Measurements from ENCODE around the gene CIDEA.

CIDEA gene

DNA sequence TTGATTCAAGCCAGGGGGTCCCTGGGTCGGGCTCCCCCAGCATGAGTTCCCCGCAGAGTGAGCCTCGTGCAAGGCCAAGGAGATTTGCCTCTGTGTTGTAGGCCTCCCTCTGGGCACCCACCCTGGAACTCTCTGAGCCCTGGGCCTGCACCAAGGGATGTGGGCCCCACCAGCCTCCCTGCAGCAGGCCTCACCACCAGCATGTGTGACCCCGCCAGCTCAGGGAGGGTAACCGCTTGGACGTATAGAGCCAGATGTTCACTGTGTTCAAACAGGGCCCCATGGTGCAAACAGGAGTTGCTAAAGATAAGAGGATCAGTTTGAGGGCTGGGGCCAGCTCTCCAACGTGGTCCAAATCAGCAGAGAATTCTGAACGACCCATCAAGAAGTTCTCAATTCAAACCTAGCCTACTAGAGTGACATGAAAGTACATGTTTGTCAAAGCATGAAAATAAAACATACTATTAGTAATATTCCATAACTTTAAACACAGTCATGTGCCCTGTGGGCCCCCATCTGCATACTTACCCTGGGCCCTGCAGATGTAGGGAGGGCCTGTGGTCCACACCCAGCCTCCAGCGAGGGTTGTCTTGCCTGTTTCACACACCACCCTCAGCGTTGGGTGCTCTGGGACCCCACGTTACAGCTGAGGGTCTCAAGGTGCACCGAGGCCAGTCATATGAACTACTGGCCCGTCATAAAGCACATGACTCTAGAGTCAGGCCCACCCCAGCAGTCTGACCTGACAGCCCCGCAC lies 48.4 kb downstream of the CIDEA start:
- no peak for DNase-seq

DNA sequence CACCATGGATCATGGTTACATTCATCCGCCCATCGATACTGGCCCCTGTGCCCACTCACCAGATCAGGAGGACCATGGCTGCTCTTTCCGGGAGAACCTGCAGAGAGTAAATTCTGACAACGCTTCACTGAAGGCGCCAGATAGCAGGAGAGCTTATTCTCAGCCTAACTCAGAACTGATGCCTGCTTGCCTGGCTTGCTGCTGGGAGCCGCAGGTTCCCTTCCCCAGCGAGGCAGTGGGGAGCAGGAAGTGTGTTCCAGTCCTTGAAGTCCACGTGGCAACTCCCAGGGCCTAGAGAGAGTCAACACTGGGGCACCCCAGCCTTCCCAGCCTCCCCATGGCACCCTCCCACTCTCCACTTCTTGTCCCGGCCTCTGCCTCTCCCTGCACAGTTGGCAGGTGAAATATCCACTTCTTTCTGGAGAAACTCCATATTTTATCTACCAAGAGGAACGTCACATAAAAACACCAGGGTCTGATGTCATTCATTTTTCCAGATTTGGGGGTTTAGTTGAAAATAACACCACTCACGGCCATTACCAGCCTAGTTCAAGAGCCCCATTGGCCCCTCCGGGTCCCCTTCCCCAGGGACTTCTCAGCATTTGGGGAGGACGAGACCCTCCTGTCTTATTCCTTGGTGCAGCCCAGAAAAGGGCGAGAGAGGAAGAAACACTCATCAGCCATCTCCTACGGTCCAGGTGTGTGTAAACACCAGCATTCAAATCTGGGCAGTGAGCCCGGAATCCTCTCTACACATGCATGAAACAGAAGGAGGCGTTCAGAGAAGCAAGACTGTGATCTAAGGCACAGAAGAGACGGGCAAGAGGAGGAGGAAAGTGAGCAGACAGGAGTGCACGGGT lies 50.4 kb downstream of the CIDEA start:
- no peak for DNase-seq

DNA sequence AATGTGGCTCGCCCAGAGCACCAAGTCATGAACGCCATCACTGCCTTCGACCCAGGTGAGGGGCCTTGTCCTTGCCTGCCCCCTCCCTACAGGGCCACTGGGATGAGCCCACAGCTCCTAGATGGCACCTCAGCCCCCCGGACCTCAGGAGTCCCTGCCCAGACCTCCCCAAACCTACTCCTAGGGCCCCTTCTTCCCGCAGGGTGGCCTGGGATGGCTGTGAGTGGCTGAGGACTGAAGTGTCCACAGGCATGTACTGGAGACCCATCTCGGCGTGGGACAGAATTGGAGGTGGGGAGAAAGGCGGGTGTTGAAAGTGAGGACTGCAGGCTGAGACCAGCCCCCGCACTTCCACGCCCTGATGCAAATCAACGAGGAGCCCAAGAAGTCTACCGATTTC lies 51.0 kb downstream of the CIDEA start:
- DNase-seq = no peak

DNA sequence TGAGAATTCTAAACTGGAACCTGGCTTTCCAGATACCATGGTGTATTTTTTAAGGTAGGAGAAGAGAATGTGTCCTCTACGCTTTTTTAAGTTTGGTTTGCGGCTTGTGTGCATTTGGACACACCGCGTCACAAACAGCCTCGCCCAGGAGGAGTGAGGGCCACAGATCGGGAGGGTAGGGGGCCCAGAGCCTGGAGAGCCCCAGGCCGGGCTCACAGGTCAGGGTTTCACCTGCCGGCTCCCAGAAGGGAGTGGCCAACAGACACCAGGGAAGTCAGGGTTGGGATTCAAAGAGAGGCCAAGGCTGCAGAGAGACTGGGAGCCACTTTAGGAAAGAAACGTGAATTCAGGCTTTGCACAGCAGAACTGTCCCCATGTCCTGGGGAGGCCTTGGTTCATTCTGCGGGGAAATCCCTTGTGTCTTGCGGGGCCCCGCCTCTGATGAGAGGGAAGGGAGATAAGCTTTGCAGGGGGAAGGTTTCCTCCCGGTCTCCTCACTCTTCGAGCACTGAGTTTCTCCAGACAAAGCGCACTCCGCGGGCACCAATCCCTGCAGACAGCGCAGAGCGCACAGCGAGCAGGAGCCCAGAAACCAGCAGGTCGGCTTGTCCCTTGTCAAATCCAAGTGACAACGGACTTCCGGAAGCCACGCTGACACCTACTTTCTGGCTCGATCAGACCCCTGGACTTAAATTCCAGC lies 51.9 kb downstream of the CIDEA start:
- no peak for DNase-seq

DNA sequence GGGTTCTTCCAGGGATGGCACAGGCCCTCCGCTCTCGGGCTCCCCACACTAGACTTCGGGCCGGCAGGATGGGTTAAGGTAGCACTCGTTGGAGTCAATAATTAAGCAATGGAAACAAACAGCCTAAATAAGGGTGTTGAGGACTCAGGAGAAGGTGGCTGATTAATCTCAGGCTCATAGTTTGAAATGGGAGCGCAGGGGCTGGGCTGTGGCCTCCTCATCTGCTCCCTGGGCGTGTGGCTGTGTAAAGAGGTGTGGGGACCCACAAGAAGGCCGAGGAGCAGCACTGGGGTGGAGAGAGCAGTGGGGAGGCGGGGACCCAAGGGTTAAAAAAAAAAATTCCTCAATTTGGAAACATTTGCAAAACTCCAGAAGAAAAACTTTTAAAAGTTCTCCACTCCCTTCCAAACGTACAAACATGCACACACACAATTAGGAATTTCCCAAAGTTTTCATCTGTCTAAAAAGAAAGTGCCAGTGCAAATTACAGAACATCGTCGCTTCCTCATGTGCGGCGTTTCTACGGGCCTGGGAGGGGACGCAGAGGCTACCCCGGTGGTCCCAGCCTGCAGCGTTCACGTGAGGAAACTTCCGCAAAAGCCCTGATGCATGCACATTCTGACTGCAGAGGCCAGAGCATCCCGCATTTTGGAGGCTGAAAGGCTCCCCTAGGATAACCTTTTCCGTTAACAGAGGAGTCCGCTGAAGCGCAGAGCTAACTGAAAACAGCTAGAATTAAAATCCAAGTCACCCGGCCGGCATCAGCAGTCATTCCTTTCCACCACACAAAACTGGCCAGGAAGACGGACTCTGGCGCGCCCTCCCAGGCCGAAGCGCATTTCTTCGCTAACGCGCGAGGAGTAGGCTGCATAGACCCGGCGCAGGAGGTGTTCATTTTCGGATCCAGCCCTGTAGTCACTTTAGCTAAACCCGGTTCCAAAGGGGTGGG lies 52.9 kb downstream of the CIDEA start:
- no peak for DNase-seq

DNA sequence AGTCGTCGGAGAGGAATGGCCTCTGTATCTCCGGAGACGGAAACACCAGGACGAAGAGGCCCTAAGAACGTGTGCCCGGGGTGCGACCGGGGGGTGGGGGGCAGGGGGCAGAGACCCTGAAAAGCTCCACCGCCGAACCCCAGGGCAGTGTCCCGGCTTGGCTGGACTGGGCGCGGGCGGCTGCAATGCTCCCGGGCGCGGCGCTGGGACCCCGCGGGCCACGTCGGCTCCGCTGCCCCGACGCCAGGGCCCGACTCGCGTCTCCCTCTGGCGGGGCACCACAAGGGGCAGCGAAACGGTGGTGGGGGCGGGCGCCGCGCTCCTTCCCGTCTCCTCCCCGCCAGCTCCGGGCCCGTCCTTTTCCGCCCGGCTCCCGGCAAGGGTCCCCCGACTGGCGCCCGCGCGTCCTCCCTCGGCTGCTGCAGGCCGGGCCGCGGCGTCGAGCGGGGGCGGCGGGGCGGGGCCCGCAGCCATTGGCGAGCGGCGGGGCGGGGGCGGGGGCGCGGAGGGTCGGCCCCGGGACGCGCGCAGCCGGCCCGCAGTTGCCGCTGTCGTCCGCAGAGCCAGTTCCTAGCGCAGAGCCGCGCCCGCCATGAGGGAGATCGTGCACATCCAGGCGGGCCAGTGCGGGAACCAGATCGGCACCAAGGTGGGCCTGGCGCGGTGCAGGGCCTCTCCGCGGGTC lies 53.7 kb downstream of the CIDEA start, which contains the start of gene TUBB6:
TSS of gene TUBB6 (plus strand) at position 541 of the 685 bp plus-strand sequence. CDS start at position 593, 52 bp downstream.
- DNase-seq = no peak

DNA sequence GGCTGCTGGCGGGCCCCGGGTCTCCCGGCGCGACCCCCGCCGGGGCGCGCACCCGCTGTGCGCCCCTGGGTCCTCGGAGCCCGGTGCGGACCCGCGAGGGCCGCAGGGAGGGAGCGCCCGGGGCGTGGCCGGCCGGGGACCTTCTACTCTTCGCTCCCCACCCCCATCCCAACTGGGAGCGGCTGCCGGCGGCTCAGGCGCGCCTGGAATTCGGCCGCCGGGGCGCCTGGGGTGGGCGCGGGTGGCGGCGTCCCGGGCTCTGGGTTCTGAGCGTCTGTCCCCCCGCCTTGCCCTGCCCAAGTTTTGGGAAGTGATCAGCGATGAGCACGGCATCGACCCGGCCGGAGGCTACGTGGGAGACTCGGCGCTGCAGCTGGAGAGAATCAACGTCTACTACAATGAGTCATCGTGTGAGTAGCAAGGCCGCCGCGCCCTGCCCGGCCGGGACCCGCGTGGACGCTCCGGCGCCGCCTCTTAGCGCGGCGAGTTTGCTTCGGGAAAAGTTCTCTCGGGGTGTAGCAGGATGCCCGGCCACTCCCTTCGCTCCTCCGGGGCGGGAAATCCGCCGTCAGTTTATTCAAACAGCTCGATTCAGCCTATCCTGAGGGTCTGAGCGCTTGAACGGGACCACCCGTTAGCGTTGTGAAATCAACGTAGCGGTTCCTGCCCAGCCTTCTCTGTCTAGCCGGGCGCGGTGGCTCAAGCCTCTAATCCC lies 54.4 kb downstream of the CIDEA start:
- DNase-seq = peak; percentile 6

DNA sequence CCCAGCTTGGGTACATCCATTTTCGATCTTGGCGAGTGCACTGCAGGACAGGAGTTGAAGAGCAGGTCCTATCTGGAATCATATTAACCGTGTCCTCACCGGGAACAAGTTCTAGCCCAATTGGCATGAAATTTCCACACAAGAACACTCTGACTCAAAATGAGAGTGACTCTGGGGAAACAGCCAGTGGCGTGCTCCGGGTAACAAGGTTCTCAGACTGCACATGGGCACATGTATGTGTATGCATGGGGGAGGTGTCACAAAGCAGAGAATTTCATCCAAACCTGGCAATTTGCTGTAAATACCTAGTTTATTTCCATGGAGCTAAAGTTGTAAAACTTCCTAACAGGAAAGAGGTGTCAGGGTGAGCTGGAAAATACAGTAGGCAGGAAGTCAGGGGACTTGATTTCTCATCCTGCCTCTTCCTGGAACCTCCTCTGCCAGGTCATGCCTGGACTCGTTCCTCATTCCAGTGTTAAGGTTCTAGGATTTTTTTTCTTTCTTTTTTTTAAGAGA lies 55.6 kb downstream of the CIDEA start:
- no peak for DNase-seq

DNA sequence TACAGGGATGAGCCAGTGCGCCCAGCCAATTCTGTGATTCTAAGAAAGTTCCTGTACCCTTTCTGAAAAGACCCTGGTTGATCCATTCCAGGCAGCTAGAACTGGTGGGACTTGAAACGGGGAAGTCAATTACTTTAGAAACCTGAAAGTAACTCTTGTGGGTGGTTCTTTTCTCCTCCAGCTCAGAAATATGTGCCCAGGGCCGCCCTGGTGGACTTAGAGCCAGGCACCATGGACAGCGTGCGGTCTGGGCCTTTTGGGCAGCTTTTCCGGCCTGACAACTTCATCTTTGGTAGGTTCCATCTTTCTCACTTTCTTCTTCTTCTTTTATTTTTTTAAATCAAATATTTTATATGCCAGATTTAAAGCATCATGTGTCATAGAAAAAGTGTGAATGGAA lies 56.6 kb downstream of the CIDEA start:
- DNase-seq = no peak

DNA sequence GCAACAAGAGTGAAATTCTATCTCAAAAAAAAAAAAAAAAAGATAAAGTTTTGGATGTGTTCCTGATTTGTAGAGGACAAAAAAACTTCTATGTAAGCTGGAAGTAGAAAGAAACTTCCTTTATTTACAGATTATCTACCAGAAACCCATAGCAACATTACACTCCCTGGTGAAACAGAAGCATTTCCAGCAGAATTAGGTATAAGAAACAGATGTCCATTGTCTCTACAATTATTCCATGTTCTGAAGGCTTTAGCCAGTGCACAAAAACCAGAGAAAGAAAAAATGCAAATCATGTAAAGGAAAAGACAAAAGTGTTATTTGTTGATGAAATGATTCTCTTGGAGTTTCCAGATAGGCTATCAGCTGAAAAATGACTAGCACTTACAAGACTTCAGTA lies 58.8 kb downstream of the CIDEA start:
- no peak for DNase-seq

DNA sequence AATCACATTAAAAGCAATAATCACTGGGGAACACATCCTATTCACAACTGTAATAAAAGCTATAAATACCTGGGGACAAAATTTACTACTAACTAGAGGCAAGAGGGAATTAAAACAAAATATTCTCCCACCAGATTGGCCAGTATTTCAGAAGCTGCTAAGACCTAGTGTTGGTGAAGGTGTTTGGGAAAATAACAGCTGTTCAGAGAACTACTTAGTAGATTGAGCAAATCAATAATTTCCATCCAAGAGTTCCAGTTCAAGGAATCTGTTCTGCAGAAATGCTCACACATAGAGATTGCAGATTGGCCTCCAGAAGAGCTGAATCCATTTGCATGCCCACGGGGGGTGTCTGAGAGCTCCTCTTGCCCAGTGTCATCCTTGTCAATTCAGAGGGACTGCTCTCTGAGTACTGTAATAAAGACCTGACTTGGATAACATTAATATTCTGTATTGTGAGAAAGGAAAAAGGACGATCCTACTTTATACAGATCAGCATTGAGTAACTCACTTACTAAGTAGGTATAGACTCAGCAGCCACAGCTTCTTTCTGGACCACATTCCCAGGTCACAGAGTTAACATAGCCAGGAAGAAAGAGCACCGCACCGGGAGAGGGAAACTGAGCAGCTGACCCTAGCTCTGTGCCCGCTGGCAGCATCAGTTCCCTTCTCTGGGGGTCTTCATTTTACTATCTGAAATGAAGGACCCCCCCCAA lies 59.5 kb downstream of the CIDEA start:
- DNase-seq = no peak

DNA sequence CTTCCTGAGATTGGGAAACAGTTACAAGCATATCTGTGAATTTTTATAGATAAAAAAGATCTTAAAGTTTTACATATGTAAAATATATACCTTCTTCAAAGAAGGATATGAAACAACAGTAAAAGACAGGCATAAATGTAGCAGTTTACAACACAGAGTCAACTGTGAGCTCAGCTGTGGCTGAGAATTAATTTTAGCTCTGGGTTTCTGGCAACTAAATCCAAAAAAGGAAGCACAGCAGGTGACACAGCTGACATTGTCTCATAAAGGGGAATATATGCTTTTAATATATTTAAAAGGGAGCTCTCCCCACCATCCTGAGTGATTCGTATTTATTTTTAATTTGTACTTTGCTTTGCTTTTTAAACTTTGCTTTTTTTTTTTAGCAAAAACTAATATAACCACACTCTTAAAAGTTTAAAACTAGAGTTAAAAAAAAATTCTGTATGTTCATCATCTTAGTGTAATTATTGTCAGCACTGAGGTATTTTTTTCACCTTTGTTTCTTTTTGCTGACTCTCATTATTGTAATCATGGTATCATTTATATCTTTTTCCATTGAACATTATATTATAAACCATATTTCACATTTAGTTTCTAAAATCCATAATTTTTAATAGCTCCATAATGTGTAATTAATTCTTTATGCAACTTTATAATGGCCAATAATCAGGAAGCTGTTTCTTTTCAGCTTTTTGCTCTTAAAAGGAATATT lies 60.6 kb downstream of the CIDEA start:
- DNase-seq = no peak

DNA sequence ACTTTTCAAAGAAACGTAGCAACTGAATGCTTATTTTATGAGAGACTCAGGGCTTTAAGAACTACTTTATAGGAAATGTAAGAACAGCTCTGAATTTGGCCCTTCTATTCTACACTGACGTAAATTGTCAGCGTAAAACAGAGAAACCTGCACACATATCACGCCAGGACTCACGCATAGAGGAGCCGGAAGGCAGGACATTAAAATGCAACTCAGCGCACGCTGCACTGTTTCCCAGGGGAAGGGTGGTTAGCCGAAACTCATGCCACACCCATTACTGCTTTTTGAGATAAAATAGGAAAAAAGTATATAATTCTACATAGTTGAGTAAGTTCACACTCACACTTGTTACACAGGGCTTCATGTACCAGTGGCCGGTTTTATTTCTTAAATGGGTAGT lies 61.3 kb downstream of the CIDEA start:
- no peak for DNase-seq

DNA sequence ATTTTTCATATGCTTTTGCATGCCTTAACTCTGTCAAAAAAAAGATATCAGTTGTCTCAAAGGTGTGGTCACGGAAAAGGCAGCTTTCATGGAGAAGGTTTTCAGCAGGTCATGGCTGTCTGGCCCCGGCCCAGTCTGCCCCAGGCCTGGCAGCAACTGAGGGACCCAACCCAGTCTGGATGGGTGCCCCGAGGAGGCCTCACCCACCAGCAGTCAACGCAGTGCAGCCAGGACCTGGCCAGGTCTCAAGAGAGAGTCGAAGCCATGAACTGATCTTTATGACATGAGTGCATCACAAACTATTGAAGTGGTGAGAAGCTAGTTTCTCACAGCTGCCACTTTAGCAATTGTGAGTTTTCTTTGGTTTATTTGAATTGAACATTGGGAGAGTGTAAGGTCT lies 61.8 kb downstream of the CIDEA start:
- no peak for DNase-seq

DNA sequence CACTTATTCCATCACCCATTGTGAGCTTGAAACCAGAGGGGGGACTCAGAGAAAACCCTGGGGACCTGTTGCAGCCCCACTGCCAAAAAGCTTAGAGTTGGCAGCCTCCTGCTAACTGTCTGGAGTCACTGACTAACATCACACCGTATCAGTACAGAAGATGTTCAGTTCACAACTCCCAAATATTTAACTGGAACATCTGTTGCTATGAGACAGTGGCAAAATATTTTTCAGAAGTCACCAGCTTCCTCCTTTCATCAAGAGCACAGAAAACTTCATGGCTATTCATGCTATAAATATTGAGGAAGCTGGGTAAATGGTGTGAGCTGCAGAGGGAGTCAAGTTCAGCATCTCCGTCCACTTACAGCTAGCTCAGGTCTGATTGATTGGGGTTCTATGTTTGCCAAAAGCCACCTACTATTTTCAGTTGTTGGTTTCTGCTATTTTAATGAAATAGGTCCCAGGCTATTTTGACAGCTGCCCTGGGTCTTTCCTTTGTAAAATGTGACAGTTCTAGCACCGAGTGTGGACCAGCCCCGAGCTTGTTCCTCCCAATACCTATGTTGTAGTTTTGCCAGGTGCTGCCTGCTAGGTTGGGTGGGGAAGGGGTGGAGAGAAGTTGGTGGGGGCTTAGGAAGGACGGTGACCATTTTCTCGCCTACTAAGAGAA lies 63.6 kb downstream of the CIDEA start:
- no peak for DNase-seq

DNA sequence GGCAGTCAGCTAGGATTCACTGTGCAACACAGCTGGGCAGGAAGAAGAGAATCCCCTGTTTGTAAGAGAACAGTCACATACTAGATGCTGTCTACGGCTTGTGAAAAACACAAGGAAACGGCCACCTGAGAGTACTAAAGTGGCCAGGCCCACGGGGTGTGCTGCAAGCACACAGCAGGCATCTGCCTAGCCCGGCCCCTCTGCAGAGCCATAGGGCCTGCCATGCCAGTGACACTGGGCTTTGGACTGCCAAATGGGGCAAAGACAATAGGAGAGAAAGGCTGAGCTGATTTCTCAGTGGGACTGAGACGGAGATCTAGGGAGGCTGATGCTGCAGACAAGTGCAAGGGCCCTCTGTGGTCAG lies 64.2 kb downstream of the CIDEA start:
- DNase-seq = no peak

DNA sequence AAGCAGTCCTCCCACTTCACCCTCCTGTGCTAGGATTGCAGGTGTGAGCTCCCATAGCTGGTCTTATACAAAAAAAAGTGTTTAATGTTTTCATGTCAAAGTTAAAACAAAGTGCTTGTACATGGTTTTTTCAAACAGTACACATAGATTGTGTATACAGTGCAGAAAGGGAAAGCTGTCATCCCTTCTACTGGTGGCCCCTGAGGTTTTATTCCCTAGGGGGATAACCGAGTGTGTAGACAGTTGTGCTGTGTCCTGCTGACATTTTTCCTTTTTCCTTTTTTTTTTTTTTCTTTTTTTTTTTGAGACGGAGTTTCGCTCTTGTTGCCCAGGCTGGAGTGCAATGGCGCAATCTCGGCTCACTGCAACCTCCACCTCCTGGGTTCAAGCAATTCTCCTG lies 64.7 kb downstream of the CIDEA start:
- no peak for DNase-seq

DNA sequence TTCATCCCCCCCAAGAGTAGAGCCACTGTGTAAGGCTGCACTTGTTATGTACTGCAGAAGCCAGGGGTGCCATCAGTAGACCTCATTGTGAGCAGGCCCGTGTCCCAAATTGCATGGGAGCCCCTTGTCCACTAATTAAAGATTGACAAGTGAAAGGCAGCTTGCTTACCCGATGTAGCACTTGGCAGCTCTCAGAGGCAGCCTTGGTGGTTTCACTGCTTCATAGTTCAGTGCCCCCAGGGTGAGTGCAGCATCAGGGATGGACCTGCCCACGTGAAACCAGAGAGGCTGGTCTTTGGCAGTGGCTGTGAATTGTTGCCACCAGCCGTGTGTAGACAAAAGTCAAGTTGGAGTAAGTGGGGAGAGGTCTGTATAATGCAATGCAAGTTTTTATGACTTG lies 67.2 kb downstream of the CIDEA start:
- DNase-seq = no peak
